CMK (cell line): ENCODE results near the gene ADSS1.

Experiments
- DNase-seq: peaks from one replicate; pipeline ENCODE4 v3.0.0-alpha.2; 2010; ENCODE audit warnings: low read depth

ADSS1 gene

GRCh38 chr14:104783484-104784217 lies 59.6 kb downstream of the ADSS1 start:
- no peak for DNase-seq

GRCh38 chr14:104784218-104784568 lies 60.2 kb downstream of the ADSS1 start:
- no peak for DNase-seq

GRCh38 chr14:104784846-104785707 lies 61.0 kb downstream of the ADSS1 start:
- no peak for DNase-seq

GRCh38 chr14:104785708-104786080 lies 61.7 kb downstream of the ADSS1 start:
- DNase-seq, result no peak

GRCh38 chr14:104786091-104786586 lies 62.1 kb downstream of the ADSS1 start:
- no peak for DNase-seq

- no peak for DNase-seq
Observed at GRCh38 chr14:104786726-104787675, 63.0 kb downstream of the ADSS1 start.

GRCh38 chr14:104787736-104788135 lies 63.7 kb downstream of the ADSS1 start:
- DNase-seq, result no peak

- DNase-seq, result no peak
Observed at GRCh38 chr14:104788161-104788818, 64.3 kb downstream of the ADSS1 start.

GRCh38 chr14:104788873-104789663 lies 65.0 kb downstream of the ADSS1 start:
- no peak for DNase-seq

- no peak for DNase-seq
Observed at GRCh38 chr14:104789752-104790743, 66.0 kb downstream of the ADSS1 start.

GRCh38 chr14:104791425-104791824 lies 67.4 kb downstream of the ADSS1 start:
- no peak for DNase-seq

- no peak for DNase-seq
Observed at GRCh38 chr14:104792101-104792884, 68.3 kb downstream of the ADSS1 start.

GRCh38 chr14:104792945-104793702 lies 69.1 kb downstream of the ADSS1 start:
- no peak for DNase-seq

- DNase-seq, result no peak
Observed at GRCh38 chr14:104793703-104793959, 69.6 kb downstream of the ADSS1 start.

GRCh38 chr14:104794099-104794498 lies 70.1 kb downstream of the ADSS1 start:
- no peak for DNase-seq

- DNase-seq, result no peak
Observed at GRCh38 chr14:104794631-104794992, 70.6 kb downstream of the ADSS1 start.

GRCh38 chr14:104794993-104795780 lies 71.2 kb downstream of the ADSS1 start, which contains the start of gene AKT1:
Gene AKT1, minus strand, starts transcription at chr14:104795748. Its CDS starts 3,105 bp downstream, at chr14:104792643.
- no peak for DNase-seq
